GM12878 (cell line): ENCODE data around the gene RNF168. TPM values are rescaled to one million over a fixed set of nuclear protein-coding genes. Genes with fewer than 3 reads are reported as not detected.

Source experiments
- CEBPZ ChIP-seq: fragments of 150-350 bp; IDR thresholded peaks from 2 replicates; pipeline ENCODE4 v1.6.1; 2016; ENCODE audit warnings: low read depth, low read length
- FOXK2 ChIP-seq: fragments of 450-650 bp; IDR thresholded peaks from 2 replicates; pipeline ENCODE4 v1.6.1; 2017; ENCODE audit warnings: mild to moderate bottlenecking, moderate library complexity
- FOXM1 ChIP-seq: IDR thresholded peaks from 2 replicates; pipeline ENCODE4 v1.6.1; 2012; ENCODE audit warnings: low read depth, mild to moderate bottlenecking, inconsistent platforms, low read length, moderate library complexity
- SP1 ChIP-seq: IDR thresholded peaks from one replicate; pipeline ENCODE4 v1.6.1; 2011; ENCODE audit warnings: low read depth, low read length
- polyA plus RNA-seq, 11 experiments: library from polyadenylated mRNA; depleted of rRNA in 4 of 11; unstranded in 6 of 11; stranded (reverse) in 5 of 11; fragments of >200 nt; fragmentation: Nextera tagmentation in 4 of 11; fragmentation: Illumina TruSeq in 1 of 11; extraction: Ambion mirVana in 4 of 11; extraction: Trizol in 1 of 11; gene quantifications; 1 replicate in 1 of 11; 2 replicates in 10 of 11; pipeline versions ENCODE4 v1.2.1 to v1.2.3, GENCODE V29; 2011 to 2016; ENCODE audit warnings: inconsistent platforms in 2 of 11, missing spikeins in 2 of 11, low read depth in 1 of 11
- total RNA-seq, 4 experiments: library from RNA; depleted of rRNA in 3 of 4; stranded (reverse); fragments of >200 nt in 3 of 4; fragmentation: Illumina TruSeq in 1 of 4; extraction: Trizol in 1 of 4; gene quantifications; 2 replicates each; pipeline versions ENCODE4 v1.2.1 to v1.2.3, GENCODE V29; 2013 to 2021
- TF ChIP-seq, protein P1 (sequence below): IDR thresholded peaks from 2 replicates; pipeline ENCODE4 v1.6.1; 2012; ENCODE audit warnings: mild to moderate bottlenecking, low read depth, low read length
- TF ChIP-seq, protein P2 (sequence below): fragments of 450-650 bp; IDR thresholded peaks from 2 replicates; pipeline ENCODE4 v1.6.1; 2017; ENCODE audit warnings: mild to moderate bottlenecking

RNF168 gene
- total and polyA plus RNA-seq, 10 of the 15 experiments (the other 5 are each of a cell fraction or from before 2014, with no cell fraction given) = 12.7 to 47.5 (median 24.8) TPM

DNA sequence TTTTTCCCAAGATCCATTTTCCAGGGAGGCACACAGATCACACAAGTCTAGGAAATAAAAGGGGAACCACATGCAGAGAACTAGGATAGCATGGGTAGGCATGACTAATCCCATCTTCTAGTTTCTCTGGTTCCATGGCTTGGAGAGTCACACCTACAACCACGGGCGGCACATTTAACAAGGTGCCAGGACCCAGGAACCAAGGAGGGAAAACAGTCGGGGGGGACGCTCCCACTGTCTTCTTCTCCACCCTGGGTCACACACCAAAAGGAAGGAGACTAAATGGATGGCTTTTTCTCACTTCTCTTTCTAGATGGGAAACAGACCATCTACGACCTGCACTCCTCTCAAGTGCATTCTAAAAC lies 16.1 kb upstream of the RNF168 start (continued):
- TF ChIP-seq CEBPZ = 0 out of 2 replicates have a peak, but pooled peaks have one; percentile 21
- no peak for TF ChIP-seq FOXK2
- TF ChIP-seq, protein P1, sequence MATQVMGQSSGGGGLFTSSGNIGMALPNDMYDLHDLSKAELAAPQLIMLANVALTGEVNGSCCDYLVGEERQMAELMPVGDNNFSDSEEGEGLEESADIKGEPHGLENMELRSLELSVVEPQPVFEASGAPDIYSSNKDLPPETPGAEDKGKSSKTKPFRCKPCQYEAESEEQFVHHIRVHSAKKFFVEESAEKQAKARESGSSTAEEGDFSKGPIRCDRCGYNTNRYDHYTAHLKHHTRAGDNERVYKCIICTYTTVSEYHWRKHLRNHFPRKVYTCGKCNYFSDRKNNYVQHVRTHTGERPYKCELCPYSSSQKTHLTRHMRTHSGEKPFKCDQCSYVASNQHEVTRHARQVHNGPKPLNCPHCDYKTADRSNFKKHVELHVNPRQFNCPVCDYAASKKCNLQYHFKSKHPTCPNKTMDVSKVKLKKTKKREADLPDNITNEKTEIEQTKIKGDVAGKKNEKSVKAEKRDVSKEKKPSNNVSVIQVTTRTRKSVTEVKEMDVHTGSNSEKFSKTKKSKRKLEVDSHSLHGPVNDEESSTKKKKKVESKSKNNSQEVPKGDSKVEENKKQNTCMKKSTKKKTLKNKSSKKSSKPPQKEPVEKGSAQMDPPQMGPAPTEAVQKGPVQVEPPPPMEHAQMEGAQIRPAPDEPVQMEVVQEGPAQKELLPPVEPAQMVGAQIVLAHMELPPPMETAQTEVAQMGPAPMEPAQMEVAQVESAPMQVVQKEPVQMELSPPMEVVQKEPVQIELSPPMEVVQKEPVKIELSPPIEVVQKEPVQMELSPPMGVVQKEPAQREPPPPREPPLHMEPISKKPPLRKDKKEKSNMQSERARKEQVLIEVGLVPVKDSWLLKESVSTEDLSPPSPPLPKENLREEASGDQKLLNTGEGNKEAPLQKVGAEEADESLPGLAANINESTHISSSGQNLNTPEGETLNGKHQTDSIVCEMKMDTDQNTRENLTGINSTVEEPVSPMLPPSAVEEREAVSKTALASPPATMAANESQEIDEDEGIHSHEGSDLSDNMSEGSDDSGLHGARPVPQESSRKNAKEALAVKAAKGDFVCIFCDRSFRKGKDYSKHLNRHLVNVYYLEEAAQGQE = no peak
- TF ChIP-seq FOXM1 = no peak
- TF ChIP-seq, protein P2, sequence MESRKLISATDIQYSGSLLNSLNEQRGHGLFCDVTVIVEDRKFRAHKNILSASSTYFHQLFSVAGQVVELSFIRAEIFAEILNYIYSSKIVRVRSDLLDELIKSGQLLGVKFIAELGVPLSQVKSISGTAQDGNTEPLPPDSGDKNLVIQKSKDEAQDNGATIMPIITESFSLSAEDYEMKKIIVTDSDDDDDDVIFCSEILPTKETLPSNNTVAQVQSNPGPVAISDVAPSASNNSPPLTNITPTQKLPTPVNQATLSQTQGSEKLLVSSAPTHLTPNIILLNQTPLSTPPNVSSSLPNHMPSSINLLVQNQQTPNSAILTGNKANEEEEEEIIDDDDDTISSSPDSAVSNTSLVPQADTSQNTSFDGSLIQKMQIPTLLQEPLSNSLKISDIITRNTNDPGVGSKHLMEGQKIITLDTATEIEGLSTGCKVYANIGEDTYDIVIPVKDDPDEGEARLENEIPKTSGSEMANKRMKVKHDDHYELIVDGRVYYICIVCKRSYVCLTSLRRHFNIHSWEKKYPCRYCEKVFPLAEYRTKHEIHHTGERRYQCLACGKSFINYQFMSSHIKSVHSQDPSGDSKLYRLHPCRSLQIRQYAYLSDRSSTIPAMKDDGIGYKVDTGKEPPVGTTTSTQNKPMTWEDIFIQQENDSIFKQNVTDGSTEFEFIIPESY = no peak
- TF ChIP-seq SP1 = peak; percentile 21
- TF ChIP-seq, all 136 proteins: peak for 4
